ENCODE measurements around the gene ARID5B. TPM values are rescaled to one million over a fixed set of nuclear protein-coding genes. Genes with fewer than 3 reads are reported as not detected.

Gene ARID5B
- total and polyA plus RNA-seq, 2 donors (not counting 3 experiments of a cell fraction or from before 2014, with no cell fraction given) = 5.6 to 8.9 TPM

DNA sequence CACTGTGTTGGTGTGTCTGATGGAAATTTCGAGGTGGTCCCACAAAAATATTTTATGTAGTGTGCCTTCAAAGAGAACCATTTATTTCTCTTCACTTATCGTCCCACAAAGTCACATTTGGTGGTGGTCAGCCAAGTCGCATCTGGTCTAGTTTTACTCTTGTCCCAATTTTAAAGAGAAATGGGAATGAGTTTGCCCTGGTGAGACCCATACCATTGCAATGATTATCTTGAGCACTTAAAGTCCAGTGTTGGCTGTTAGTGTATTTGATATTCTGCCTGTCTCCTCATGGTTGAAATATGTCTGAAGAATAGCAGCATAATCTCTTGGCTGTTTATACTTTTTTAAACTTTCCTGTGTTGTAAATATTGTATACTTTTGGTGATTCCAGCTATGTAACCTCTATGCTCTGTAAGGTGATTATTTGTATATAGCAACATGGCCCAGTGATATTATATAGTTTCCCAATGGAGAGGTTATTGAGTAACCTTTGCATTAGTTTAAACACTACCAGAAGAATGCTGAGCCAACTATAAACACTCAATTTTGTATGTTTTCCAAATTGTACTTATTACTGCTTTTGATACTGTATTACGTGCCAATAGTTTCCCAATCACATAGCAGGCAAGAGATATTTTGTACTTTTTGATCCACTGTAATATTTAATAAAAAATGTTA, 194.9 kb downstream of the ARID5B start:
- intact Hi-C loops (cut with micrococcal nuclease) = no loop called here
- Histone ChIP-seq H4K20me1 (replicated peaks; ENCODE audit: control insufficient read depth, extremely low read depth, insufficient read depth, low read length) (no peaks in the 10 kb centered on the region), H3K4me1 (ENCODE audit: control insufficient read depth, extremely low read depth, insufficient read depth, low read length) (peaks cover 8% of the 10 kb centered on the region), H3K79me2 (ENCODE audit: control insufficient read depth, insufficient read depth, low read length) (no peaks in the 10 kb centered on the region), H2AFZ (ENCODE audit: low read depth, low read length) (no peak overlapping the region), H3K4me3 (replicated peaks in 1 of 3; ENCODE audit: insufficient read depth in 1 of 3, low read depth in 1 of 3, low read length in 3 of 3) (no peak overlapping the region), H3K4me2 (ENCODE audit: insufficient read depth, low read length) (no peak overlapping the region), H3K9ac (replicated peaks; ENCODE audit: extremely low read depth, insufficient read depth, low read length) (no peak overlapping the region), H3K27ac (ENCODE audit: insufficient read depth, low read depth, low read length) (no peak overlapping the region), H3K9me1 (replicated peaks; ENCODE audit: control insufficient read depth, extremely low read depth, insufficient read depth, low read length) (no peaks in the 10 kb centered on the region), H3K36me3 (ENCODE audit: control insufficient read depth in 2 of 2, extremely low read depth in 1 of 2, insufficient read depth in 2 of 2, low read length in 2 of 2) (peaks cover 0 to 13% of the 10 kb centered on the region in 2 experiments), H3K9me3 (replicated peaks; ENCODE audit: control insufficient read depth, insufficient read depth, low read length) (no peaks in the 10 kb centered on the region), H3K27me3 (ENCODE audit: control insufficient read depth in 2 of 2, insufficient read depth in 2 of 2, low read length in 2 of 2) (no peaks in the 10 kb centered on the region)
- TF ChIP-seq FOS (IDR thresholded peaks at IDR 0.05; ENCODE audit: borderline replicate concordance, insufficient read depth, low read length) (no peak), POLR2AphosphoS5 (IDR thresholded peaks at IDR 0.05; ENCODE audit: insufficient read depth, low read depth, low read length) (no peak), GATA2 (IDR thresholded peaks at IDR 0.05; ENCODE audit: insufficient read depth, insufficient read length, low read depth, low read length) (no peak), JUN (IDR thresholded peaks at IDR 0.05; ENCODE audit: borderline replicate concordance, insufficient read depth, insufficient read length, low read depth) (no peak), MYC (IDR thresholded peaks at IDR 0.05; ENCODE audit: low read depth, low read length) (no peak), POLR2A (IDR thresholded peaks at IDR 0.05; ENCODE audit: low read depth, low read length) (no peak)
- TF ChIP-seq, protein P1, sequence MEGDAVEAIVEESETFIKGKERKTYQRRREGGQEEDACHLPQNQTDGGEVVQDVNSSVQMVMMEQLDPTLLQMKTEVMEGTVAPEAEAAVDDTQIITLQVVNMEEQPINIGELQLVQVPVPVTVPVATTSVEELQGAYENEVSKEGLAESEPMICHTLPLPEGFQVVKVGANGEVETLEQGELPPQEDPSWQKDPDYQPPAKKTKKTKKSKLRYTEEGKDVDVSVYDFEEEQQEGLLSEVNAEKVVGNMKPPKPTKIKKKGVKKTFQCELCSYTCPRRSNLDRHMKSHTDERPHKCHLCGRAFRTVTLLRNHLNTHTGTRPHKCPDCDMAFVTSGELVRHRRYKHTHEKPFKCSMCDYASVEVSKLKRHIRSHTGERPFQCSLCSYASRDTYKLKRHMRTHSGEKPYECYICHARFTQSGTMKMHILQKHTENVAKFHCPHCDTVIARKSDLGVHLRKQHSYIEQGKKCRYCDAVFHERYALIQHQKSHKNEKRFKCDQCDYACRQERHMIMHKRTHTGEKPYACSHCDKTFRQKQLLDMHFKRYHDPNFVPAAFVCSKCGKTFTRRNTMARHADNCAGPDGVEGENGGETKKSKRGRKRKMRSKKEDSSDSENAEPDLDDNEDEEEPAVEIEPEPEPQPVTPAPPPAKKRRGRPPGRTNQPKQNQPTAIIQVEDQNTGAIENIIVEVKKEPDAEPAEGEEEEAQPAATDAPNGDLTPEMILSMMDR (IDR thresholded peaks at IDR 0.05; ENCODE audit: extremely low read depth in 1 of 2, insufficient read depth in 1 of 2, low read depth in 1 of 2, low read length in 2 of 2) = no peak
- FAIRE-seq = no peak
- BruUV-seq (replicated peaks) = no TSS peak
- dilution Hi-C loops (cut with MboI; ENCODE audit: extremely low pct_ligation_motif_present, low sequenced_read_pairs) = no loop called here
- ChIA-PET POLR2A (no interaction called here), CTCF (interaction anchor here (0.8 to 1.6 kb wide), 2 partner anchors 10 to 50 kb away, joined by 3 read pairs; no protein-coding TSS in a partner anchor)
- no peak for DNase-seq (ENCODE audit: low read depth, low spot score)

All from endothelial cell of umbilical vein (primary cell).